Upper lobe of left lung (tissue), 6 donors: Measurements from ENCODE around the gene ANKRD28. TPM values are rescaled to one million over a fixed set of nuclear protein-coding genes. Genes with fewer than 3 reads are reported as not detected.

Experiments
- ATAC-seq, 2 donors: fragments of 200-7000 bp; cut with Tn5 transposase; one replicate each; pipeline ENCODE4 v1.9.1; 2022; ENCODE audit warnings: mild to moderate bottlenecking in 2 of 2, moderate library complexity in 2 of 2; ENCODE audit not compliant: low FRiP score in 2 of 2
- DNase-seq, 2 donors: peaks; one replicate each; pipeline ENCODE4 v3.0.0-alpha.2; 2019 to 2020
- H3K27ac ChIP-seq, 4 donors: fragments of 200-600 bp; sonication (generic); one replicate each; pipeline ENCODE4 v1.5.1; 2016 to 2019
- H3K27me3 ChIP-seq, 4 donors: fragments of 200-600 bp; sonication (generic); one replicate each; pipeline ENCODE4 v1.5.1; 2017 to 2019
- H3K36me3 ChIP-seq, 4 donors: fragments of 200-600 bp; sonication (generic); one replicate each; pipeline ENCODE4 v1.5.1; 2016 to 2019
- H3K4me1 ChIP-seq, 4 donors: fragments of 200-600 bp; sonication (generic); one replicate each; pipeline ENCODE4 v1.5.1; 2018 to 2019
- H3K4me3 ChIP-seq, 4 donors: fragments of 200-600 bp; sonication (generic); one replicate each; pipeline ENCODE4 v1.5.1; 2017 to 2019; ENCODE audit warnings: mild to moderate bottlenecking in 2 of 4, moderate library complexity in 1 of 4
- H3K9me3 ChIP-seq, 4 donors: fragments of 200-600 bp; sonication (generic); one replicate each; pipeline ENCODE4 v1.5.1; 2018 to 2019
- CTCF ChIP-seq, 6 experiments: fragments of 450-650 bp in 4 of 6; fragments of 200-600 bp in 2 of 6; sonication (generic) in 2 of 6; IDR thresholded peaks; one replicate each; pipeline ENCODE4 v1.5.1; 2016 to 2019; ENCODE audit warnings: antibody characterized with exemption in 6 of 6
- EP300 ChIP-seq, 4 donors: sonication (generic); formaldehyde crosslinking; IDR thresholded peaks; one replicate each; pipeline ENCODE4 v1.5.1; 2017; ENCODE audit warnings: antibody characterized with exemption in 4 of 4, control low read depth in 2 of 4
- POLR2A ChIP-seq, 4 donors: fragments of 450-650 bp; IDR thresholded peaks; one replicate each; pipeline ENCODE4 v1.5.1; 2016 to 2017; ENCODE audit warnings: antibody characterized with exemption in 4 of 4, mild to moderate bottlenecking in 2 of 4
- POLR2AphosphoS5 ChIP-seq, 2 donors: sonication (generic); formaldehyde crosslinking; IDR thresholded peaks; one replicate each; pipeline ENCODE4 v1.5.1; 2017; ENCODE audit warnings: antibody characterized with exemption in 2 of 2
- WGBS, 2 donors: methylation state at CpG; one replicate each; pipeline ENCODE4 v1.1.5; 2017 to 2018; 5-methylcytosine and 5-hydroxymethylcytosine counted together
- total RNA-seq, 6 donors: library from RNA; depleted of rRNA in 4 of 6; stranded (reverse); fragments of >200 nt in 4 of 6; gene quantifications; one replicate each; pipeline versions ENCODE4 v1.1.0 to v1.2.1, GENCODE V29; 2016 to 2021
- donor health status: DM: no; HTN: no; CAD: no; lungs with moderate emphysema.
- donor health status: DM: no; HTN: yes; CAD: no; lungs with severe emphysema.

The ANKRD28 gene
- total RNA-seq, 6 donors from 2014 or later, result 31.6 to 107 (median 55.5) TPM

- no peak overlapping the region for H3K4me3 ChIP-seq
Observed at GRCh38 chr3:15654891-15655290, 142.9 kb downstream of the ANKRD28 start.

DNA sequence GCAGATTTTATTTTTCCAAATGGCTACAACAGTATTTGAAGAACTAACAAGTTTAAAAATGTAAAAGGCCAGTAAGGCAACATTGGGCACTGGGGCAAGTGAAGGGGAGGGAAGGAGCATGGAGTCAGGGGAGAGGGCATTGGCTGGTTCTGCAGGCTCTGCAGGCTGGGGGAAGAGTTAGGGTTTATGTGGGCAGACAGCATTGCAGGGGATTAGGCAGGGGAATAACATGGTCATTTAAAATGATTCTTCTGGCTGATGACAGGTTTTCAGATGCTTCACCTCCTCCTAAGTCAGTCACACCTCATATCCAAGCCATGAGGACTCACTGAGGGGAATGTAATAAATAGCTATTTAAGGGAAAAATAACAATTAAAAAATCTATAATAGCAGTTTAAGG lies 143.7 kb downstream of the ANKRD28 start:
- no peaks in the 10 kb centered on the region for H3K27me3 ChIP-seq
- H3K4me1 ChIP-seq, result no peaks in the 10 kb centered on the region
- H3K4me3 ChIP-seq, result no peak overlapping the region
- no peaks in the 10 kb centered on the region for H3K36me3 ChIP-seq
- no peak for DNase-seq
- TF ChIP-seq CTCF (IDR thresholded peaks at IDR 0.05) (no peak), POLR2AphosphoS5 (IDR thresholded peaks at IDR 0.05) (no peak)
- ATAC-seq, result no peak
- H3K27ac ChIP-seq, result no peak overlapping the region
- H3K9me3 ChIP-seq, result peaks cover 12 to 27% (median 14%) of the 10 kb centered on the region in 4 donors

More at GRCh38 chr3:15654891-15655290, 142.9 kb downstream of the ANKRD28 start:
- Histone ChIP-seq H3K27ac (no peak overlapping the region), H3K9me3 (peaks cover 12 to 27% (median 14%) of the 10 kb centered on the region in 4 donors), H3K4me1 (no peaks in the 10 kb centered on the region), H3K27me3 (no peaks in the 10 kb centered on the region), H3K36me3 (no peaks in the 10 kb centered on the region)
- TF ChIP-seq CTCF (IDR thresholded peaks at IDR 0.05), result no peak
- DNase-seq, result no peak
- ATAC-seq, result no peak
- 92 to 97% methylated on average over 6 to 9 of the region's 9 CpGs for WGBS, 2 donors

DNA sequence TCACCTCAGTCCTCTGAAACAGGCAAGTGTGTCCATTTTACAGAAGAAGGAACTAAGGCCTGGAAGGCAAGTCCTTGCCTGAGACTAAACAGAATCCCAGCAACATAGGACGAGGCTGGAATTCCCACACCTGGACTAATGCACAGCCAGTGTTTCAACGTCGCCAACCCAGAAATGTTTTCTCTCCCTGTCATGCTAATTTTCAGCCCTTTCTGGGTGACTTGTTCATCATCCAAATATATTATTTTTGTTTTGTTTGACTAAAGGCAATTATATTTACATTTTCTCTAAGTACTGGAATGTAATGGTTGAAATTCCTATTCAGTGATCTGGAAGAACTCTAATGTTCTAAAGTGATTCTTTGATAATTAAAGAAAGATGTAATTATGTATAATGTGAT lies 144.5 kb downstream of the ANKRD28 start:
- WGBS, 2 donors, result 92 to 96% methylated on average over 3 of the region's 3 CpGs

GRCh38 chr3:15651396-15651795 lies 146.4 kb downstream of the ANKRD28 start:
- DNase-seq (no peak), ATAC-seq (peak in 1 of 2 donors; percentile 8)
- peaks cover 6 to 13% (median 9%) of the 10 kb centered on the region in 4 donors for H3K4me1 ChIP-seq
- no peaks in the 10 kb centered on the region for H3K36me3 ChIP-seq
- TF ChIP-seq CTCF (IDR thresholded peaks at IDR 0.05) (no peak), POLR2AphosphoS5 (IDR thresholded peaks at IDR 0.05) (no peak), EP300 (IDR thresholded peaks at IDR 0.05) (no peak), POLR2A (IDR thresholded peaks at IDR 0.05) (no peak)
- no peak overlapping the region for H3K27ac ChIP-seq
- H3K4me3 ChIP-seq, result no peak overlapping the region
- peaks cover 5 to 16% (median 6%) of the 10 kb centered on the region in 4 donors for H3K9me3 ChIP-seq
- no peaks in the 10 kb centered on the region for H3K27me3 ChIP-seq
- 69 to 86% methylated on average over 8 of the region's 8 CpGs for whole genome bisulfite sequencing, 2 donors

More for the DNA sequence above, 144.5 kb downstream of the ANKRD28 start:
- Histone ChIP-seq H3K36me3 (no peaks in the 10 kb centered on the region), H3K9me3 (peaks cover 12 to 27% (median 14%) of the 10 kb centered on the region in 4 donors), H3K27me3 (no peaks in the 10 kb centered on the region), H3K4me3 (no peak overlapping the region), H3K27ac (no peak overlapping the region), H3K4me1 (no peaks in the 10 kb centered on the region)
- TF ChIP-seq CTCF (IDR thresholded peaks at IDR 0.05), result no peak
- ATAC-seq, result no peak
- no peak for DNase-seq

- no peaks in the 10 kb centered on the region for H3K27me3 ChIP-seq
- peaks cover 0 to under 1% (median 0%) of the 10 kb centered on the region in 4 donors for H3K9me3 ChIP-seq
- no peak overlapping the region for H3K4me3 ChIP-seq
- DNase-seq, result no peak
- H3K36me3 ChIP-seq, result no peaks in the 10 kb centered on the region
- H3K27ac ChIP-seq, result no peak overlapping the region
- no peak for ATAC-seq
- no peak for TF ChIP-seq POLR2A (IDR thresholded peaks at IDR 0.05)
- TF ChIP-seq POLR2AphosphoS5 (IDR thresholded peaks at IDR 0.05), result no peak
- TF ChIP-seq EP300 (IDR thresholded peaks at IDR 0.05), result no peak
- no peak for TF ChIP-seq CTCF (IDR thresholded peaks at IDR 0.05)
- H3K4me1 ChIP-seq, result peaks cover 6 to 17% (median 9%) of the 10 kb centered on the region in 4 donors
- 93 to 95% methylated on average over 5 of the region's 5 CpGs for WGBS, 2 donors
Observed at GRCh38 chr3:15649858-15650257, 147.9 kb downstream of the ANKRD28 start.
